NCI-H446 (cell line): ENCODE measurements around the gene CLIC1.

Source experiments
- DNase-seq, 2 experiments: peaks; one replicate each; lab custom pipeline; 2025; lab: John Stamatoyannopoulos, UW

The CLIC1 gene

DNA sequence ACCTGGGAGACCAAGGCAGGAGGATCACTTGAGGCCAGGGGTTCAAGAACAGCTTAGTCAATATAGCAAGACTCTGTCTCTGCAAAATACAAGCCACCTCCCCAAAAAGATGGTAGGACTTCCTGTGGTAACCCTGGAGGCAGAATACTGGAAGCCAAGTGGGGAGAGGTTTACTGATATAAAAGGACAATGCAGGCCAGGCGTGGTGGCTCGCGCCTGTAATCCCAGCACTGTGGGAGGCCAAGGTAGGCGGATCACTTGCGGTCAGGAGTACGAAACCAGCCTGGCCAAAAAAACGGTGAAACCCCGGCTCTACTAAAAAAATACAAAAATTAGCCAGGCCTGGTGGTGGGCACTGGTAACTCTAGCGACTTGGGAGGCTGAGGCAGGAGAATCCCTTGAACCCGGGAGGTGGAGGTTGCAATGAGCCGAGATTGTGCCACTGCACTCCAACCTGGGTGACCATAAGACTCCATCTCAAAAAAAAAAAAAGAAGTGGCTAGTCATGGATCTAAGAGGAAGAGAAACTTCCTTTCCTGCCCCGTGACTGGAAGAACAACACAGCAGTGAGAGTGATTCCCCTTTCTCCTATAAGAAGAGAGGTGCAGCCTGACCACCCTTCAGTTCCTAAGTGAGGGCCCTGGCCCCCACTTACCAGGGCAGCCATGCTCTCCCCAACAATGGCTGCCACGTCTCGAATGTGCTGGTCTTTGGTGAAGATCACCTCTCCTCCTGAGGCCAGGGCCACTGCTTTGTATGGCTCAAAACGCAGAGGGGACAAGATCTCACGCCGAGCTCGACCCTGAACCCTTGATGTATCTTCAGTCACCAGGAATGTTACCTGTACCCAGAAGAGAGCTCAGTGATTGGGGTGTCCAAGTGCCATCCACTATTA is 32.3 kb upstream of the CLIC1 start:
- no peak for DNase-seq

DNA sequence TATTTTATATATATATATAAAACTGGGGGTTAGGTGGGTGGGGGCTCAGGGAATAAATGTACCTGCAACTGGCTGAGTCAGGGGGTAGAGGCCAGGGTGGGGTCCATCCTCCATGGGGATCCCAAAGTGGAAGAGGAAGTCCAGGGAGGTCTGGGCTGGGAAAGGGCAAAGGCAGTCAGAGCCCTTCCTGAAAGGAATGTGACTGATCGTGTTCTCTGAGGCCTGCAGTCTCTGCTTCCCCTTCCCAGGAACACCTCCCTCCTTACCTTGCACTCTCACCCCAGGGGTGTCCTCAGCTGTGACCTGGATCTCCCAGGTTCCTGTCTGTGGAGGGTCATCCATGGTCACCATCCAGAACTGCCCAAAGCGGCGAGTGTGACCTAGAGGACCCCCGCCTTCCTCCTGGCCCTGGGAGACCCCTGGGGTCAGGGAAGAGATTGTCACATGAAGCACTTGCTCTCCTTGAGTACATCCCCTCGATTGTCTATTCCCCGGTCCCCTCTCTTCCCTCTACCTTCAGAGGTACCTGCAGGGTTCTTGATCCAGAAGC is 30.8 kb upstream of the CLIC1 start:
- DNase-seq = no peak

DNA sequence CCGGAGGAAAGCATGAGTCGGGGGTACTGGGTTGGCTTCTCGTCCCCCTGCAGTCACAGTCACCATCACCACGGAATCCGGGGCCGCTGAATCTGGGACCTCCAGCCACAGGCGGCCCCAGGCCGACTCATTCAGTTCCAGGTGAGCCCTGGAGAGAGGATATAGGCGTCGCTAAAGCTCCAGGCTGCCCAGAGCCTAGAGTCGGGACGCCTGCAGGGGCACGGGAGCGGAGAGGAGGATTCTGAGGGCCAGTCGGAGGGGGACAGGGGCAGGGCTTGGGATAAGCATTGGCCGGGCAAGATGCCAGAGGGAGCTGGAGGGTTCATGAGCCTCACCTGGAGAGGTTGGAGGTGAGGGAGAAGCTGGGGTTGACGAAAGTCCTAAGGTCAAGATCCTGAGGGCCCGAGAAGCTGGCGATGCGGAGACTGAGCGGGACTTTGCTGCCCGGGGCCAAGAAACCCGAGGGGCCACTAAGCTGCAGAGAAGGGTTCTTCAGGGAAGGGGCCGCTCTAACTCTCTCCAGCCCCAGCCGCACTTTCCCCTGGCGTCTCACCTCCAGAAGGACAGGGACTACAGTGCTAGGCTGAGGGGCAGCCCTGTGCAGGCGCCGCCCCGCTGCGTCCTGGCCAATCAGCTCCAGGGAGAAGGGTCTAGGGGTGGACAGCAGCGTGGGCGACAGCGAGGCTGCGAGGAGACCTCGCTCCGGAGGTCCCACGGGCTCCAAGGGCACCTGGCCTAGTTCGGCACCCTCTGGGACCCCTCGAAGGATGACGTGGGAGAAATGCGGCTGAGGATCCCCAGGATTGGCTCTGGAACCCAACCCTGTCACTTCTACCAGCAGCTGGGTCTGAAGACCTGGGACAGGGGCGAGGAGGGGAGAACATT is 29.8 kb upstream of the CLIC1 start:
- no peak for DNase-seq

- no peak for DNase-seq
Measured at GRCh38 chr6:31765559-31765909, 29.2 kb upstream of the CLIC1 start.

DNA sequence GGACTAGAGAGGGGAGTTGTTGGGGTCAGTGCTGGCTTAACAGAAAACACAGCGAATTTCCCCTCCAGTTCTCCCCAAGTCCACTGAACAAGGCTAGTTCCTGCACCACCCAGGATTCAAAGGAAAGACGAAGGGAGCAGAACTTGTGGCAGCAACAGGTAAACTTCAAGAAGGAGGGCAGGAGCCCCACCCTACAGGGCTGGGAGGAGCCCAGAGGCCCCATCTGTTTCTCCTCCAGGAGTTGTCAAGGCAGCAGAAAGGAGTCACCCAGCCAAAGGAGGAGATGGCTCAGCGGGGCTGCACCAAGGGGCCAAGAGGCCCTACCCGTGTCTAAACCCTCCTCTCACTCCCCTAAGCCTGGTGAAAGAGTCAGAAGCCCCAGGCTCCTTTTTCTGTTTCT is 27.9 kb upstream of the CLIC1 start:
- no peak for DNase-seq

GRCh38 chr6:31763619-31763940 is 27.2 kb upstream of the CLIC1 start:
- no peak for DNase-seq

DNA sequence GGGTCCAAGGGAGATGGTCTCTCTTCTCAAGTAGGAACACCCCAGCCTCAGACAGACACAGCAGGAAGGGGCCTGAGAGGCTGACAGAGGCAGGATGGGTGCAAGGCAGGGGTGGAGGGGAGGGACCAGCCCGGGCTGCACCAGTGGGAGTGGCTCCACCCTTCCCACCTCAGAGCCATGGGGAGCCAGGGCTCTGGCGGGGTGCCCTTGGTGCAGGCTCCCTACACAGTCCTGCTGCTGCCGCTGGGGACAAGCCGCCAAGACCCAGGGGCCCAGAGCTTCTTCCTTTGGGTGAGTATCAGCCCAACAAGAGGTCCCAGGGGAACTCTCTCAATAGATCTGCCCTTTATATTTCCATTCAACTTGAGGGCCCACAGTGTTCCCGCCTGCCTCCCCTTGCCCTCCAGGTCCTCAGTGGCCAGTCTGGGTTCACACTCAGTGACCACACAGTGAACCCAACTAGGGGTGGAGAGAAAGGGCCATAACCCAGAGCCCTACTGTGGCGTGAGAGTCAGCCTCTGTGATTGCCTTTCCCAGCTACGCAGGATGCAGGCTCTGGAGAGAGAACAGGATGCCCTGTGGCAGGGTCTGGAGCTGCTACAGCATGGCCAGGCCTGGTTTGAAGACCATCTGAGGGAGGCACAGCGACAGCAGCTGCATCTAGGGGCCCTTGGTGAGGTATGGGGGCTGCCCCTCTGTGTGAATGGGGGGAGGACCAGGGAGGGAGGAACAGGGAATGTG is 26.7 kb upstream of the CLIC1 start:
- no peak for DNase-seq

DNA sequence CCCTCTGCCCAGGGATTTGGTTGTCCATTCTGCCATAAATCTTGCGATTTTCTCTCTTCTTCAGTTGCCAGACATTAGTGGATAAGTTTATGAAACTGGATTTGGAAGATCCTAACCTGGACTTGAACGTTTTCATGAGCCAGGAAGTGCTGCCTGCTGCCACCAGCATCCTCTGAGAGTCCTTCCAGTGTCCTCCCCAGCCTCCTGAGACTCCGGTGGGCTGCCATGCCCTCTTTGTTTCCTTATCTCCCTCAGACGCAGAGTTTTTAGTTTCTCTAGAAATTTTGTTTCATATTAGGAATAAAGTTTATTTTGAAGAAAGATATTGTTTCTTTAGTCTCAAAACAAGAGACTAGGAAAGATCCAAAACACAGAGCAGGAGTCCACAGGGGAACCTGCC is 26.0 kb upstream of the CLIC1 start, which contains the start of gene SAPCD1:
SAPCD1 (plus strand) TSS at position 301 of the 400 bp plus-strand sequence. CDS start 399 bp downstream, outside the sequence.
- no peak for DNase-seq

DNA sequence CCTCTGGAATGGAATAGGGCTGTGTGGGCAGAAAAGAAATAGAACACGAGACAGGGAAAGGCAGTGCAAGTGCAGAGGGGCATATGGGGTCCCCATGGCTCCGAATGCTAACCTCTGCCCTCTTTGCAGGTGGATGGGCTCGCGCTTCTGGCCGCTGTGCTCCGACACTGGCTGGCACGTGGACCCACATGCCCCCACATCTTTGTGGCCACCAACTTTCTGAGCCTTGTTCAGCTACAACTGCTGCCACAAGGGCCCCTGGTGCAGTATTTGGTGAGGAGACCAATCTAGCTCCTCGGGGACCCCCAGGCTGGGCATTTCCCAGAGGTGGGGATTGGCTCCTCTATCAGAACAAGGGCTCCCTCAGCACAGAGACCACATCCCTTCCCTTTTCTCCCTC is 25.0 kb upstream of the CLIC1 start:
- DNase-seq = no peak

GRCh38 chr6:31760790-31761189 is 24.5 kb upstream of the CLIC1 start:
- no peak for DNase-seq

DNA sequence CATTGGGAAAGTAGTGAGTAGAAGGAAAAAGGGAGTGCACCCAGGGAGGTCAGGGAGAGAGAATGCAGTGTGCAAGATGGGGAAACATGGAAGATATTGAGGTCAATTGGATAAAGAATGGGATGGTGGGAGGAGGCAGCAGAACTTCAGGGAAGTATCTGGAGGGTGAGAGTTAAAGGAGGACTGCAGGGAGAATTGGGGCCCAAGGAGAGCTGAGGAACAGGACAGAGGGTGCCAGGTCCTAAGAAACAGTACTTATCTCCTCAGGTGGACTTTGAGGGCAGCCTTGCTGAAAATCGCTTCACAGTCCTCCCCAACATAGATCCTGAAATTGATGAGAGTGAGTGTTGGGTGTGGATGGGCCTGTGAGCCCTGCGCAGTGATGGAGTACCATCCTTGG is 22.0 kb upstream of the CLIC1 start:
- no peak for DNase-seq

GRCh38 chr6:31752739-31753319 is 16.5 kb upstream of the CLIC1 start:
- DNase-seq = no peak

DNA sequence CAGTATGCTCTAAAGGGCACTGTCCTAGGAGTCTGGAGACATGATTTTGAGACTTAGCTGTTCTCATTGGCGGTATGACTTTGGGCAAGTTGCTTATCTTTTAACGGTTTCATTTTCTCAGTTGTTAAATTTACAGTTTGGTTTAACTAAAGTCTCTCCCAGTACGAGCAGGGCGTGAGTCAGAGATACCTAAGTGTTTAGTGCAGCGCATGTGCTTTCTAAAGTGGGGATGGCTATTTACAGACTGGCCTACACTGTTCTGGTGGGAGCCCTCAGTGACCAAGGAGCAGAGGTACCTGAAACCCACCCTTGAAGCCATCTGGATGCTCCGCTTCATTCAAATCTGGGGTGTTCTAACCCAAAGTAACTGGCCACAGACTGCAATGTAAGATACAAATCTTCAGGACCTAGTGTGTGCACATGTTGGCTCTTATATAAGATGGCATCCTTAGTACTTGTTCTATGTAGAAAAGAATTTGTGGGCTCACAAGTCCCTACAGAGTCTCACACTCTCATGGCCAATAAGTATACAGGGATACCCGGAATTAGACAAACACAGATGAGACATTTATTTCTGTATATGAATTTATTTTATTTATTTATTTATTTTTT is 14.2 kb upstream of the CLIC1 start:
- no peak for DNase-seq

DNA sequence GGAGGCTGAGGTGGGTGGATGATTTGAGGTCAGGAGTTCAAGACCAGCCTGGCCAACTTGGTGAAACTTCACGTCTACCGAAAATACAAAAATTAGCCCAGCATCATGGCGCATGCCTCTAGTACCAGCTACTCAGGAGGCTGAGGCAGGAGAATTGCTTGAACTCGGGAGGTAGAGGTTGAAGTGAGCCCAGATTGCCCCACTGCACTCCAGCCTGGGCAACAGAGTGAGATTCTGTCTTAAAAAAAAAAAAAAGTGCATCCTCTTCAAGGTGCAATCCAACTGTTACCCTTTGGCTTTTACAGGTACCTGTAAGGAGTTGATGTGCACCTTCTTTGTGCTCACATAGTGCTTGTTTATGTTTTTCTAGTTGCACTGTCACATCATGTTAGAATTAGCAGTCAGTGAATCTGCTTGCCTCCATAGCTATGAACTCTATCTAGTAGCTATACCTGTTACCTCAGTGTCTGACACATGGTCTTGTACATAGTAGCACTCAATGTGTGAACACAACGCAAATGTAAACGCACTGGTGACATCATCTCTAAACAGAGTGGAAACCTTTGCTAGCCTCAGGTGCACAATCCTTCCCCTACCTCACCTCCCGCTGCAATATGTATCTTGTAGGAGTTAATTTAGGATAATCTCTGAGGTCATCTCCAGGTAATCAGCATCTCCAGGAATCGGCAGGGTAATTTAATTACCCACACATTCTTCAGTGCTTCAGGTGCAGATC is 13.1 kb upstream of the CLIC1 start:
- no peak for DNase-seq

DNA sequence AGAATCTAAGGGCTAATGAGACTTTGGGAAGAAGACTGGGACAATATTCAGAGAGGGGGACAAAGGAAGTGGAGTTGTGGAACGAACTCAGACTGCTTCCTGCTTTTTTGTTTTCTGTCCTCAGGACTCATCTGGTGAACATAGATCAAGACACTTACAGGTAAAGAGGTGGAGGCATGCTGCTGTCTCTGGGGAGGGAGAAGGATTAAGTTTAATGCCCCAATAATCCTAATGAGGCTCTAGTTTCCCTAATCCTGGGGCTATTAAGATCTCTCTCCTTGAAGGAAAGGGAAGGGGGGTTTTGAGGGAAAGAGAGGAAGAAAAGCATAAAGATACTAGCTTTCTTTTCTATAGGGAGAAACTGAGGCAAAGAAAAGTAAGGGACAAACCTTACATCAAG is 8.1 kb upstream of the CLIC1 start:
- DNase-seq = no peak

DNA sequence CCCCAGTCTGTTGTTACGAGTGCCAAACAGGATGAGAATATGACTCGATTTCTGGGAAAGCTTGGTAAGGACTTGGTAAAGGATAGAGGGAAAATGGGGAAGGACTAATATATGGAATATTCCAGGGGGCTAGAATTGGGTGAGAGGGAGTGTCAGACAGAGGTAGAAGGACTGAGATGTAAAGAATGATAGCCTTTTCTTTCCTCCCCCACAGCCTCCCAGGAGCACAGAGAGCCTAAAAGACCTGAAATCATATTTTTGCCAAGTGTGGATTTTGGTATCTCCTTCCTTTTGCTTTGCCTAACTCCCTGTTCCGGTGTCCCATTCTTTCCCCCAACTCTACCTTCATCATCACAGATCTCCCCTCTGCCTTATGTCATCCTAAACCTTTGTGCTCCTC is 6.6 kb upstream of the CLIC1 start:
- DNase-seq = no peak

DNA sequence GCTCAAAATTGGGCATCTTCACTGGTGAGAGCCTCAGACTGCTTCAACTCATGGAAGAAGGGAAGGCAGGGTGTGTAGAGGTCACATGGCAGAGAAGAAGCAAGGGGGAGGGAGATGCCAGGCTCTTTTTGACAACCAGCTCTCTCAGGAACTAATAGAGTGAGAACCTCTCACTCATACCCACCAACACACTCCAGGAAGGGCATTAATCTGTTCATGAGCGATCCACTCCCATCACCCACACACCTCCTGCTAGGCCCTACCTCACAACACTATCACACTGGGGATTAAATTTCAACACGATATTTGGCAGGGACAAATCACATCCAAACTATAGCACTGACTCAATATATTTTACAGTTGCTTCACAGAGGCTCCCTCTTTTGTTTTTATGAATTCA is 5.5 kb upstream of the CLIC1 start:
- no peak for DNase-seq

DNA sequence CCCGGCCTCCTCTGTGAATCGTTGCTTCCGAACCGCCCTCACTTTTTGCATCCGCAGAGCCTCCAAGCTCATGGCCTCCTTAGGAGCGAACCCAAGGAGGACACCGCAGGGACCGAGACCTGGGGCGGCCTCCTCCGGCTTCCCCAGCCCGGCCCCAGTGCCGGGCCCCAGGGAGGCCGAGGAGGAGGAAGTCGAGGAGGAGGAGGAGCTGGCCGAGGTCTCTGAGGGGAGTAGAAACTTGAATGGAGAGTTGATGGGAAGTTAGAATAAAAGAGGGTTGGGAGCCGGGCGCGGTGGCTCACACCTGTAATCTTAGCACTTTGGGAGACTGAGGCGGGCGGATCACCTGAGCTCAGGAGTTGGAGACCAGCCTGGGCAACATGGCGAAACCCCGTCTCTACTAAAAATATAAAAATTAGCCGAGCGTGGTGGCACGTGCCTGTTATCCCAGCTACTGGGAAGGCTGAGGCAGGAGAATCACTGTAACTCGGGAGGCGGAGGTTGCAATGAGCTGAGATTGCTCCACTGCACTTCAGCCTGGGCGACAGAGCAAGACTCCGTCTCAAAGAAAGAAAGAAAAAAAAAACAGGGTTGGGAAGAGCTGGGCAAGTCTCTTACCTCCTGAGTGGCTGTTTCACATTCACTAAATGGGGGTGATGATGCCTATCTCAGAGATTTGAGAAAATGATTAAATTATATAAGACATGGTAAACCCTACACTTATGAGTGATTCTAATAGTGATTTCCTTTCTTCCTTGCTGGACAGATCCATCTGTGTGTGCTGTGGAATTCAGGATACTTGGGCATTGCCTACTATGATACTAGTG is 4.3 kb upstream of the CLIC1 start:
- no peak for DNase-seq

DNA sequence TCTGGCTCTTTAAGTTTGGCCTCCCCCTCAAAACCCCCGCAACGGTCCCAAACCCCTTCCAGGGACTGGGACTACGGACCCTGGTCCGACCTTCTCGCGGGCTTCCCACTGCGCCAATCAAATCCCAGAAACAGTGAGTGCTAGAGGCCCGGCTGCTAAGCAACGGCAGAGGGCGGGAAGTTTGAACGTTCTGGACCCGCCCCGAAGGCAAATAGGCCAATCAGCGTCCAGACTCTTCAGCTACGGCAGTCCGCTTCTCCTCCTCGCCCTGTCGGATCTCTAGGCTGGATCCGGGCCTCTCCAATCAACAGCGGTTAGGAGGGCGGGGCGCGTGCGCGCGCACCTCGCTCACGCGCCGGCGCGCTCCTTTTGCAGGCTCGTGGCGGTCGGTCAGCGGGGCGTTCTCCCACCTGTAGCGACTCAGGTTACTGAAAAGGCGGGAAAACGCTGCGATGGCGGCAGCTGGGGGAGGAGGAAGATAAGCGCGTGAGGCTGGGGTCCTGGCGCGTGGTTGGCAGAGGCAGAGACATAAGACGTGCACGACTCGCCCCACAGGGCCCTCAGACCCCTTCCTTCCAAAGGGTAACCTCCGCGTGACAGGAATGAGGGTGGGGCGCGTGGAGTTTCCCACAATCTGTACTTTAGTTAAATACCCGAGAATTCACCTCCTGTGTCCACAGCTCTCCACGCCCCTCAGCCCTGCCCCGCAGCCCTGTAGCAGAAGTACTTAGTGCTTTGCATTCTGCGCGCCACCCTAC is 3.5 kb upstream of the CLIC1 start, which contains the start of gene MSH5:
MSH5 (plus strand) TSS at position 367 of the 758 bp plus-strand sequence. CDS start 462 bp downstream, outside the sequence.
- DNase-seq = peak; percentile 98 to 99
